Hepatocyte (in vitro differentiated cells): ENCODE data around the gene MIS18A. TPM values are rescaled to one million over a fixed set of nuclear protein-coding genes. Genes with fewer than 3 reads are reported as not detected.

ENCODE experiments used
- DNase-seq: peaks from one replicate; pipeline ENCODE4 v3.0.0-alpha.2; 2016; ENCODE audit warnings: low spot score
- H2AFZ ChIP-seq: fragments of 200-600 bp; sonication (generic); 2 replicates; pipeline ENCODE4 v1.6.0; 2016; ENCODE audit warnings: antibody characterized with exemption, mild to moderate bottlenecking
- H3K27ac ChIP-seq: fragments of 200-600 bp; sonication (generic); 2 replicates; pipeline ENCODE4 v1.5.1; 2016; ENCODE audit warnings: mild to moderate bottlenecking
- H3K27me3 ChIP-seq: fragments of 200-600 bp; sonication (generic); 2 replicates; pipeline ENCODE4 v1.6.1; 2016
- H3K36me3 ChIP-seq: fragments of 200-600 bp; sonication (generic); replicated peaks from 2 replicates; pipeline ENCODE4 v1.5.1; 2016; ENCODE audit warnings: low read depth; ENCODE audit not compliant: insufficient read depth
- H3K4me1 ChIP-seq: fragments of 200-600 bp; sonication (generic); 2 replicates; pipeline ENCODE4 v1.5.1; 2016; ENCODE audit warnings: mild to moderate bottlenecking, moderate library complexity; ENCODE audit not compliant: insufficient read depth
- H3K4me2 ChIP-seq: fragments of 200-600 bp; sonication (generic); 2 replicates; pipeline ENCODE4 v1.6.0; 2016
- H3K4me3 ChIP-seq: fragments of 200-600 bp; sonication (generic); 2 replicates; pipeline ENCODE4 v1.5.1; 2016; ENCODE audit warnings: mild to moderate bottlenecking
- H3K79me2 ChIP-seq: fragments of 200-600 bp; sonication (generic); 2 replicates; pipeline ENCODE4 v1.6.0; 2017; ENCODE audit warnings: mild to moderate bottlenecking
- H3K9me2 ChIP-seq: fragments of 200-600 bp; sonication (generic); replicated peaks from 2 replicates; pipeline ENCODE4 v1.6.0; 2017; ENCODE audit warnings: mild to moderate bottlenecking; ENCODE audit not compliant: insufficient read depth
- H3K9me3 ChIP-seq: fragments of 200-600 bp; sonication (generic); 2 replicates; pipeline ENCODE4 v1.5.1; 2016; ENCODE audit warnings: low read depth, mild to moderate bottlenecking
- H4K20me1 ChIP-seq: fragments of 200-600 bp; sonication (generic); 2 replicates; pipeline ENCODE4 v1.6.0; 2016; ENCODE audit warnings: mild to moderate bottlenecking; ENCODE audit not compliant: insufficient read depth, poor library complexity, severe bottlenecking
- CTCF ChIP-seq: fragments of 200-600 bp; sonication (generic); IDR thresholded peaks from 2 replicates; pipeline ENCODE4 v1.5.1; 2016; ENCODE audit warnings: antibody characterized with exemption, mild to moderate bottlenecking; ENCODE audit not compliant: poor library complexity
- EZH2 ChIP-seq: fragments of 200-600 bp; sonication (generic); IDR thresholded peaks from 2 replicates; pipeline ENCODE4 v1.6.1; 2016; ENCODE audit warnings: antibody characterized with exemption, mild to moderate bottlenecking, borderline replicate concordance
- EZH2phosphoT487 ChIP-seq: fragments of 200-600 bp; sonication (generic); IDR thresholded peaks from one replicate; pipeline ENCODE4 v1.6.1; 2018; ENCODE audit warnings: antibody characterized with exemption, mild to moderate bottlenecking, low read depth, moderate library complexity; ENCODE audit not compliant: unreplicated experiment, severe bottlenecking
- WGBS: methylation state at CpG from one replicate; pipeline ENCODE4 v1.1.6; 2016; ENCODE audit warnings: low lambda C conversion rate; ENCODE audit errors: missing lambda C conversion rate; 5-methylcytosine and 5-hydroxymethylcytosine counted together
- polyA plus RNA-seq: library from polyadenylated mRNA; unstranded; fragments of >200 nt; fragmentation: Nextera tagmentation; extraction: Ambion mirVana; gene quantifications from 2 replicates; pipeline ENCODE4 v1.2.1, GENCODE V29; 2016
- total RNA-seq: library from RNA; depleted of rRNA; stranded (reverse); fragments of >200 nt; gene quantifications from 2 replicates; pipeline ENCODE4 v1.2.3, GENCODE V29; 2014

MIS18A gene
- total and polyA plus RNA-seq, 2 experiments from 2014 or later, result 9.4 to 11.2 TPM

GRCh38 chr21:32309906-32310460 is 31.1 kb upstream of the MIS18A start:
- Histone ChIP-seq H3K36me3 (no peaks in the 10 kb centered on the region), H2AFZ (no peak overlapping the region), H3K4me2 (no peak overlapping the region), H3K27ac (no peak overlapping the region), H4K20me1 (no peaks in the 10 kb centered on the region), H3K27me3 (no peaks in the 10 kb centered on the region), H3K9me3 (no peaks in the 10 kb centered on the region), H3K79me2 (no peaks in the 10 kb centered on the region), H3K9me2 (no peaks in the 10 kb centered on the region), H3K4me1 (no peaks in the 10 kb centered on the region), H3K4me3 (no peak overlapping the region)
- no peak for DNase-seq
- 89% methylated on average over 7 of the region's 7 CpGs for WGBS
- no peak for TF ChIP-seq EZH2
- TF ChIP-seq CTCF, result no peak
- no peak for TF ChIP-seq EZH2phosphoT487

- H2AFZ ChIP-seq, result no peak overlapping the region
- no peaks in the 10 kb centered on the region for H3K36me3 ChIP-seq
- H3K4me3 ChIP-seq, result no peak overlapping the region
- DNase-seq, result no peak
- H4K20me1 ChIP-seq, result no peaks in the 10 kb centered on the region
- H3K27me3 ChIP-seq, result no peaks in the 10 kb centered on the region
- H3K9me2 ChIP-seq, result no peaks in the 10 kb centered on the region
- WGBS, result over 99% methylated on average over 10 of the region's 10 CpGs
- H3K4me2 ChIP-seq, result no peak overlapping the region
- H3K27ac ChIP-seq, result no peak overlapping the region
- no peak for TF ChIP-seq EZH2
- no peak for TF ChIP-seq CTCF
- H3K9me3 ChIP-seq, result no peaks in the 10 kb centered on the region
- H3K79me2 ChIP-seq, result no peaks in the 10 kb centered on the region
- no peaks in the 10 kb centered on the region for H3K4me1 ChIP-seq
These were observed 29.8 kb upstream of the MIS18A start for GRCh38 chr21:32308696-32309095.

GRCh38 chr21:32307706-32308105 is 28.9 kb upstream of the MIS18A start:
- H3K4me2 ChIP-seq, result no peak overlapping the region
- no peaks in the 10 kb centered on the region for H3K9me3 ChIP-seq
- H3K79me2 ChIP-seq, result no peaks in the 10 kb centered on the region
- TF ChIP-seq EZH2phosphoT487 (no peak), CTCF (no peak), EZH2 (no peak)
- H3K27me3 ChIP-seq, result no peaks in the 10 kb centered on the region
- no peaks in the 10 kb centered on the region for H3K36me3 ChIP-seq
- DNase-seq, result no peak
- H3K4me3 ChIP-seq, result no peak overlapping the region
- H2AFZ ChIP-seq, result no peak overlapping the region
- no peaks in the 10 kb centered on the region for H3K9me2 ChIP-seq
- no peaks in the 10 kb centered on the region for H3K4me1 ChIP-seq
- 91% methylated on average over 4 of the region's 4 CpGs for WGBS
- no peak overlapping the region for H3K27ac ChIP-seq
- H4K20me1 ChIP-seq, result no peaks in the 10 kb centered on the region
